Osteoblast (primary cell): Measurements from ENCODE around the gene GDAP1L1. TPM values are rescaled to one million over a fixed set of nuclear protein-coding genes. Genes with fewer than 3 reads are reported as not detected.

ENCODE experiments used
- DNase-seq: peaks from one replicate; pipeline ENCODE4 v3.0.0; 2011; ENCODE audit warnings: low spot score, mixed read lengths; ENCODE audit not compliant: insufficient read length; ENCODE audit errors: missing footprints
- H2AFZ ChIP-seq: 2 replicates; pipeline ENCODE4 v1.6.0; 2011; ENCODE audit warnings: mild to moderate bottlenecking, low read length
- H3K27ac ChIP-seq: 2 replicates; pipeline ENCODE4 v1.5.1; 2011; ENCODE audit warnings: mild to moderate bottlenecking, low read depth, low read length, moderate library complexity
- H3K27me3 ChIP-seq: 2 replicates; pipeline ENCODE4 v1.6.0; 2012; ENCODE audit warnings: mild to moderate bottlenecking, control low read depth, inconsistent platforms, low read length, moderate library complexity; ENCODE audit not compliant: insufficient read depth
- H3K36me3 ChIP-seq: 2 replicates; pipeline ENCODE4 v1.5.1; 2011; ENCODE audit warnings: mild to moderate bottlenecking, low read length, control low read depth, moderate library complexity; ENCODE audit not compliant: insufficient read depth
- H3K4me1 ChIP-seq: 2 replicates; pipeline ENCODE4 v1.5.1; 2011; ENCODE audit warnings: mild to moderate bottlenecking, low read length, control low read depth, moderate library complexity; ENCODE audit not compliant: insufficient read depth
- H3K4me2 ChIP-seq: 2 replicates; pipeline ENCODE4 v1.6.0; 2011; ENCODE audit warnings: mild to moderate bottlenecking, low read length; ENCODE audit not compliant: insufficient read depth
- H3K4me3 ChIP-seq: fragments of 200-600 bp; sonication (generic); 3 replicates; pipeline ENCODE4 v1.5.1; 2012; ENCODE audit warnings: mild to moderate bottlenecking, low read length, inconsistent platforms; ENCODE audit not compliant: insufficient read depth
- H3K79me2 ChIP-seq: 2 replicates; pipeline ENCODE4 v1.6.0; 2012; ENCODE audit warnings: mild to moderate bottlenecking, low read length, control low read depth, inconsistent platforms; ENCODE audit not compliant: insufficient read depth
- H3K9me3 ChIP-seq: 2 replicates; pipeline ENCODE4 v1.5.1; 2011; ENCODE audit warnings: low read depth, low read length, control low read depth
- H4K20me1 ChIP-seq: 2 replicates; pipeline ENCODE4 v1.6.0; 2012; ENCODE audit warnings: mild to moderate bottlenecking, low read length, control low read depth; ENCODE audit not compliant: insufficient read depth
- total RNA-seq: library from RNA; depleted of rRNA; stranded (reverse); fragments of >200 nt; gene quantifications from 2 replicates; pipeline ENCODE4 v1.2.3, GENCODE V29; 2012
- TF ChIP-seq, protein P1 (sequence below): IDR thresholded peaks from 2 replicates; pipeline ENCODE4 v1.5.1; 2011; ENCODE audit warnings: mild to moderate bottlenecking, low read depth, low read length, moderate library complexity; ENCODE audit errors: extremely low read depth

Gene GDAP1L1
- total RNA-seq, 1 donor = 0.72 TPM

GRCh38 chr20:44212792-44213191, 34.3 kb upstream of the GDAP1L1 start:
- Histone ChIP-seq H3K4me1 (peaks cover 26% of the 10 kb centered on the region), H3K4me3 (no peak overlapping the region), H2AFZ (no peak overlapping the region), H3K27me3 (no peaks in the 10 kb centered on the region), H3K36me3 (no peaks in the 10 kb centered on the region), H3K4me2 (no peak overlapping the region), H3K79me2 (peaks cover 28% of the 10 kb centered on the region), H4K20me1 (peaks cover 18% of the 10 kb centered on the region), H3K9me3 (no peaks in the 10 kb centered on the region), H3K27ac (no peak overlapping the region)
- DNase-seq = no peak
- TF ChIP-seq, protein P1, sequence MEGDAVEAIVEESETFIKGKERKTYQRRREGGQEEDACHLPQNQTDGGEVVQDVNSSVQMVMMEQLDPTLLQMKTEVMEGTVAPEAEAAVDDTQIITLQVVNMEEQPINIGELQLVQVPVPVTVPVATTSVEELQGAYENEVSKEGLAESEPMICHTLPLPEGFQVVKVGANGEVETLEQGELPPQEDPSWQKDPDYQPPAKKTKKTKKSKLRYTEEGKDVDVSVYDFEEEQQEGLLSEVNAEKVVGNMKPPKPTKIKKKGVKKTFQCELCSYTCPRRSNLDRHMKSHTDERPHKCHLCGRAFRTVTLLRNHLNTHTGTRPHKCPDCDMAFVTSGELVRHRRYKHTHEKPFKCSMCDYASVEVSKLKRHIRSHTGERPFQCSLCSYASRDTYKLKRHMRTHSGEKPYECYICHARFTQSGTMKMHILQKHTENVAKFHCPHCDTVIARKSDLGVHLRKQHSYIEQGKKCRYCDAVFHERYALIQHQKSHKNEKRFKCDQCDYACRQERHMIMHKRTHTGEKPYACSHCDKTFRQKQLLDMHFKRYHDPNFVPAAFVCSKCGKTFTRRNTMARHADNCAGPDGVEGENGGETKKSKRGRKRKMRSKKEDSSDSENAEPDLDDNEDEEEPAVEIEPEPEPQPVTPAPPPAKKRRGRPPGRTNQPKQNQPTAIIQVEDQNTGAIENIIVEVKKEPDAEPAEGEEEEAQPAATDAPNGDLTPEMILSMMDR = no peak

DNA sequence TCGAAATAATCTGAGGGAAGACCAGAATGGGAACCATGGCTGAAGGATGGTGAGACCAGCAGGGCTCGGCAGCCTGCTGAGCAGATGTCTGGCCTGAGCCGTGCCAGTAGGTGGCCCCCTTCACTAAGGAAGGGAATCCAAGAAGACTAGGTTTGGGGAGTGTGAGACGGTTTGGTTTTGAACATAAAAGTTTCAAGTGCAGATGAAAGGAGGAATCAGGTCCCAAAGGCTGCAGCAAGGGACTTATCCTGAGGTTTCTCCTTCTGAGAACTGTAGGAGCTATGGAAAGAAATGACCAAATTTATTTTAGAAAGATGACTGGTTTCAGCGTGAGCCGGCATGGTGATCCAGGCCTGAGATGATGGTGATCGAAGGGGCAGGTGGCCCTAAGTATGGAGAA, 32.0 kb upstream of the GDAP1L1 start:
- peaks cover under 1% of the 10 kb centered on the region for H4K20me1 ChIP-seq
- TF ChIP-seq, protein P1 = peak; percentile 92
- H3K27ac ChIP-seq = no peak overlapping the region
- no peaks in the 10 kb centered on the region for H3K36me3 ChIP-seq
- H3K4me1 ChIP-seq = peaks cover 10% of the 10 kb centered on the region
- H3K79me2 ChIP-seq = peaks cover 4% of the 10 kb centered on the region
- H3K4me2 ChIP-seq = no peak overlapping the region
- DNase-seq = peak; percentile 87
- H3K9me3 ChIP-seq = no peaks in the 10 kb centered on the region
- no peak overlapping the region for H3K4me3 ChIP-seq
- no peak overlapping the region for H2AFZ ChIP-seq
- H3K27me3 ChIP-seq = no peaks in the 10 kb centered on the region

- no peak overlapping the region for H3K4me2 ChIP-seq
- no peak overlapping the region for H3K4me3 ChIP-seq
- peak; percentile 88 for DNase-seq
- peaks cover 3% of the 10 kb centered on the region for H4K20me1 ChIP-seq
- H3K9me3 ChIP-seq = no peaks in the 10 kb centered on the region
- H3K4me1 ChIP-seq = no peaks in the 10 kb centered on the region
- no peak overlapping the region for H2AFZ ChIP-seq
- no peaks in the 10 kb centered on the region for H3K27me3 ChIP-seq
- no peaks in the 10 kb centered on the region for H3K36me3 ChIP-seq
- H3K27ac ChIP-seq = no peak overlapping the region
- TF ChIP-seq, protein P1 = peak; percentile 98
- H3K79me2 ChIP-seq = no peaks in the 10 kb centered on the region
Measured at GRCh38 chr20:44217342-44218092, 29.6 kb upstream of the GDAP1L1 start.

- Histone ChIP-seq H3K79me2 (no peaks in the 10 kb centered on the region), H3K36me3 (no peaks in the 10 kb centered on the region), H3K9me3 (no peaks in the 10 kb centered on the region), H3K4me3 (no peak overlapping the region), H3K27ac (no peak overlapping the region), H2AFZ (no peak overlapping the region), H4K20me1 (peaks cover 5% of the 10 kb centered on the region), H3K4me2 (no peak overlapping the region), H3K4me1 (no peaks in the 10 kb centered on the region), H3K27me3 (no peaks in the 10 kb centered on the region)
- DNase-seq = no peak
- TF ChIP-seq, protein P1 = no peak
Measured at GRCh38 chr20:44218446-44218845, 28.7 kb upstream of the GDAP1L1 start.
